Immature natural killer cell (primary cell): Measurements from ENCODE around the gene CACNA2D3. TPM values are rescaled to one million over a fixed set of nuclear protein-coding genes. Genes with fewer than 3 reads are reported as not detected.

Experiments
- DNase-seq, 3 donors: peaks; one replicate each; pipeline ENCODE4 v3.0.0; 2022; ENCODE audit warnings: mixed read lengths in 1 of 3
- H3K27ac Mint-ChIP-seq, 6 donors: one replicate each; pipeline ENCODE4 v1.8.0; 2020; ENCODE audit warnings: mixed read lengths in 6 of 6, mild to moderate bottlenecking in 5 of 6, inconsistent platforms in 4 of 6, moderate library complexity in 3 of 6
- H3K27me3 Mint-ChIP-seq, 3 donors: one replicate each; pipeline ENCODE4 v1.8.0; 2020 to 2021; ENCODE audit warnings: low read depth in 3 of 3, mild to moderate bottlenecking in 3 of 3, mixed read lengths in 3 of 3, moderate library complexity in 3 of 3, inconsistent platforms in 1 of 3
- H3K36me3 Mint-ChIP-seq, 3 donors: one replicate each; pipeline ENCODE4 v1.8.0; 2020; ENCODE audit warnings: mixed read lengths in 3 of 3, inconsistent platforms in 2 of 3, mild to moderate bottlenecking in 2 of 3
- H3K4me1 Mint-ChIP-seq, 2 donors: one replicate each; pipeline ENCODE4 v1.8.0; 2020; ENCODE audit warnings: inconsistent platforms in 2 of 2, mild to moderate bottlenecking in 2 of 2, mixed read lengths in 2 of 2, moderate library complexity in 1 of 2
- H3K4me3 Mint-ChIP-seq, 5 donors: one replicate each; pipeline ENCODE4 v1.8.0; 2020; ENCODE audit warnings: mild to moderate bottlenecking in 5 of 5, mixed read lengths in 5 of 5, inconsistent platforms in 3 of 5, moderate library complexity in 3 of 5
- H3K9me3 Mint-ChIP-seq, 6 donors: one replicate each; pipeline ENCODE4 v1.8.0; 2020; ENCODE audit warnings: mild to moderate bottlenecking in 6 of 6, mixed read lengths in 6 of 6, inconsistent platforms in 4 of 6, moderate library complexity in 3 of 6
- polyA plus RNA-seq, 3 donors: library from polyadenylated mRNA; unstranded; fragments of 300-500 nt; fragmentation: Illumina TruSeq; gene quantifications; one replicate each; pipeline ENCODE4 v1.2.3, GENCODE V29; 2021

Gene CACNA2D3
- polyA plus RNA-seq, 3 donors from 2014 or later, result 0.39 to 4.6 (median 0.77) TPM

- H3K27ac Mint-ChIP-seq, result no peak overlapping the region
- no peaks in the 10 kb centered on the region for H3K27me3 Mint-ChIP-seq
- no peak overlapping the region for H3K4me3 Mint-ChIP-seq
- H3K36me3 Mint-ChIP-seq, result peaks cover 0 to 3% (median 0%) of the 10 kb centered on the region in 3 donors
- H3K4me1 Mint-ChIP-seq, result no peaks in the 10 kb centered on the region
- peaks cover 0 to 12% (median 7%) of the 10 kb centered on the region in 6 donors for H3K9me3 Mint-ChIP-seq
- no peak for DNase-seq
These were observed 541.2 kb downstream of the CACNA2D3 start for GRCh38 chr3:54663501-54664011.

- Mint-ChIP-seq H3K4me3 (no peak overlapping the region), H3K36me3 (peaks cover 0 to 3% (median 0%) of the 10 kb centered on the region in 3 donors), H3K9me3 (peaks cover 0 to 12% (median 4%) of the 10 kb centered on the region in 6 donors), H3K27me3 (no peaks in the 10 kb centered on the region), H3K27ac (no peak overlapping the region), H3K4me1 (no peaks in the 10 kb centered on the region)
- DNase-seq, result no peak
These were observed 542.8 kb downstream of the CACNA2D3 start for GRCh38 chr3:54665016-54665600.

- no peaks in the 10 kb centered on the region for H3K27me3 Mint-ChIP-seq
These were observed 545.9 kb downstream of the CACNA2D3 start for GRCh38 chr3:54668236-54668635.

GRCh38 chr3:54670201-54671000, 548.0 kb downstream of the CACNA2D3 start:
- DNase-seq, result no peak
- no peaks in the 10 kb centered on the region for H3K4me1 Mint-ChIP-seq
- H3K4me3 Mint-ChIP-seq, result no peak overlapping the region
- no peak overlapping the region for H3K27ac Mint-ChIP-seq
- no peaks in the 10 kb centered on the region for H3K36me3 Mint-ChIP-seq
- H3K9me3 Mint-ChIP-seq, result peaks cover 0 to 20% (median 4%) of the 10 kb centered on the region in 6 donors
- H3K27me3 Mint-ChIP-seq, result peaks cover 0 to 1% (median 0%) of the 10 kb centered on the region in 3 donors

More at GRCh38 chr3:54668236-54668635, 545.9 kb downstream of the CACNA2D3 start:
- Mint-ChIP-seq H3K4me1 (no peaks in the 10 kb centered on the region), H3K36me3 (no peaks in the 10 kb centered on the region), H3K4me3 (no peak overlapping the region), H3K27ac (no peak overlapping the region), H3K9me3 (peaks cover 0 to 11% (median 3%) of the 10 kb centered on the region in 6 donors)
- DNase-seq, result no peak

- no peaks in the 10 kb centered on the region for H3K4me1 Mint-ChIP-seq
- H3K27ac Mint-ChIP-seq, result no peak overlapping the region
These were observed 549.2 kb downstream of the CACNA2D3 start for GRCh38 chr3:54671511-54671910.

GRCh38 chr3:54676087-54676486, 553.7 kb downstream of the CACNA2D3 start:
- Mint-ChIP-seq H3K27me3 (peaks cover 0 to 1% (median 0%) of the 10 kb centered on the region in 3 donors), H3K9me3 (peaks cover 0 to 23% (median 13%) of the 10 kb centered on the region in 6 donors), H3K27ac (no peak overlapping the region), H3K4me1 (no peaks in the 10 kb centered on the region), H3K4me3 (no peak overlapping the region), H3K36me3 (no peaks in the 10 kb centered on the region)
- no peak for DNase-seq

More at GRCh38 chr3:54671511-54671910, 549.2 kb downstream of the CACNA2D3 start:
- H3K36me3 Mint-ChIP-seq, result no peaks in the 10 kb centered on the region
- H3K4me3 Mint-ChIP-seq, result no peak overlapping the region
- H3K27me3 Mint-ChIP-seq, result peaks cover 0 to 1% (median 0%) of the 10 kb centered on the region in 3 donors
- DNase-seq, result no peak
- H3K9me3 Mint-ChIP-seq, result peaks cover 0 to 20% (median 5%) of the 10 kb centered on the region in 6 donors

- no peak overlapping the region for H3K4me3 Mint-ChIP-seq
- no peak for DNase-seq
- no peak overlapping the region for H3K27ac Mint-ChIP-seq
- H3K9me3 Mint-ChIP-seq, result peaks cover 0 to 34% (median 6%) of the 10 kb centered on the region in 6 donors
- no peaks in the 10 kb centered on the region for H3K27me3 Mint-ChIP-seq
- H3K36me3 Mint-ChIP-seq, result no peaks in the 10 kb centered on the region
- no peaks in the 10 kb centered on the region for H3K4me1 Mint-ChIP-seq
These were observed 559.4 kb downstream of the CACNA2D3 start for GRCh38 chr3:54681706-54682105.

- no peak for DNase-seq
- peaks cover 0 to 20% (median 6%) of the 10 kb centered on the region in 6 donors for H3K9me3 Mint-ChIP-seq
- H3K27ac Mint-ChIP-seq, result no peak overlapping the region
- H3K4me3 Mint-ChIP-seq, result no peak overlapping the region
- peaks cover 0 to 1% (median 0%) of the 10 kb centered on the region in 3 donors for H3K27me3 Mint-ChIP-seq
- no peaks in the 10 kb centered on the region for H3K4me1 Mint-ChIP-seq
- H3K36me3 Mint-ChIP-seq, result no peaks in the 10 kb centered on the region
These were observed 562.9 kb downstream of the CACNA2D3 start for GRCh38 chr3:54685213-54685612.

- H3K36me3 Mint-ChIP-seq, result no peaks in the 10 kb centered on the region
- no peak overlapping the region for H3K4me3 Mint-ChIP-seq
- H3K27ac Mint-ChIP-seq, result no peak overlapping the region
- DNase-seq, result no peak
- no peaks in the 10 kb centered on the region for H3K4me1 Mint-ChIP-seq
- peaks cover 0 to 4% (median 0%) of the 10 kb centered on the region in 3 donors for H3K27me3 Mint-ChIP-seq
- H3K9me3 Mint-ChIP-seq, result peaks cover 0 to 12% (median 5%) of the 10 kb centered on the region in 6 donors
These were observed 569.0 kb downstream of the CACNA2D3 start for GRCh38 chr3:54691289-54691771.

GRCh38 chr3:54696313-54696712, 574.0 kb downstream of the CACNA2D3 start:
- Mint-ChIP-seq H3K36me3 (no peaks in the 10 kb centered on the region), H3K27ac (no peak overlapping the region), H3K27me3 (peaks cover 0 to 1% (median 0%) of the 10 kb centered on the region in 3 donors), H3K9me3 (peaks cover 3 to 14% (median 5%) of the 10 kb centered on the region in 6 donors), H3K4me1 (no peaks in the 10 kb centered on the region), H3K4me3 (no peak overlapping the region)
- no peak for DNase-seq

GRCh38 chr3:54698054-54698453, 575.7 kb downstream of the CACNA2D3 start:
- Mint-ChIP-seq H3K4me1 (no peaks in the 10 kb centered on the region), H3K27me3 (peaks cover 0 to 3% (median 0%) of the 10 kb centered on the region in 3 donors), H3K27ac (no peak overlapping the region), H3K9me3 (peaks cover 3 to 14% (median 5%) of the 10 kb centered on the region in 6 donors), H3K4me3 (no peak overlapping the region), H3K36me3 (no peaks in the 10 kb centered on the region)
- DNase-seq, result no peak

GRCh38 chr3:54703923-54704322, 581.6 kb downstream of the CACNA2D3 start:
- H3K36me3 Mint-ChIP-seq, result no peaks in the 10 kb centered on the region
- H3K4me3 Mint-ChIP-seq, result no peak overlapping the region
- H3K27ac Mint-ChIP-seq, result no peak overlapping the region
- peaks cover 0 to 3% (median 0%) of the 10 kb centered on the region in 3 donors for H3K27me3 Mint-ChIP-seq
- no peak for DNase-seq
- H3K9me3 Mint-ChIP-seq, result peaks cover 0 to 20% (median 10%) of the 10 kb centered on the region in 6 donors
- no peaks in the 10 kb centered on the region for H3K4me1 Mint-ChIP-seq

- Mint-ChIP-seq H3K4me3 (no peak overlapping the region), H3K4me1 (no peaks in the 10 kb centered on the region), H3K9me3 (peaks cover 0 to 20% (median 8%) of the 10 kb centered on the region in 6 donors), H3K36me3 (no peaks in the 10 kb centered on the region), H3K27ac (no peak overlapping the region), H3K27me3 (peaks cover 0 to 2% (median 0%) of the 10 kb centered on the region in 3 donors)
- no peak for DNase-seq
These were observed 583.4 kb downstream of the CACNA2D3 start for GRCh38 chr3:54705730-54706129.

GRCh38 chr3:54706738-54707137, 584.4 kb downstream of the CACNA2D3 start:
- Mint-ChIP-seq H3K27me3 (peaks cover 0 to 2% (median 0%) of the 10 kb centered on the region in 3 donors), H3K9me3 (peaks cover 0 to 20% (median 7%) of the 10 kb centered on the region in 6 donors), H3K4me3 (no peak overlapping the region), H3K27ac (no peak overlapping the region), H3K4me1 (no peaks in the 10 kb centered on the region), H3K36me3 (no peaks in the 10 kb centered on the region)
- no peak for DNase-seq
